GM19099 (cell line): ENCODE measurements around the gene THAP7.

Experiments used
- POLR2A ChIP-seq: IDR thresholded peaks from 3 replicates; pipeline ENCODE4 v1.6.1; 2011; ENCODE audit warnings: low read depth; ENCODE audit not compliant: insufficient read length; ENCODE audit errors: extremely low read depth

The THAP7 gene

GRCh38 chr22:20966883-20967696 lies 34.8 kb downstream of the THAP7 start, which contains the start of gene AIFM3:
AIFM3 (plus strand) TSS chr22:20967255; CDS start chr22:20967945, 690 bp downstream.
- TF ChIP-seq POLR2A = no peak

GRCh38 chr22:20965888-20966855 lies 35.7 kb downstream of the THAP7 start:
- no peak for TF ChIP-seq POLR2A

GRCh38 chr22:20965104-20965887 lies 36.6 kb downstream of the THAP7 start:
- no peak for TF ChIP-seq POLR2A

- TF ChIP-seq POLR2A = no peak
These were observed 37.2 kb downstream of the THAP7 start for GRCh38 chr22:20964799-20965103.

GRCh38 chr22:20964090-20964798 lies 37.7 kb downstream of the THAP7 start:
- TF ChIP-seq POLR2A = no peak

- no peak for TF ChIP-seq POLR2A
These were observed 38.5 kb downstream of the THAP7 start for GRCh38 chr22:20963201-20964052.

- TF ChIP-seq POLR2A = no peak
These were observed 39.4 kb downstream of the THAP7 start for GRCh38 chr22:20962491-20962945.

- no peak for TF ChIP-seq POLR2A
These were observed 41.3 kb downstream of the THAP7 start for GRCh38 chr22:20960609-20961008.

- TF ChIP-seq POLR2A = no peak
These were observed 42.1 kb downstream of the THAP7 start for GRCh38 chr22:20959578-20960461.

GRCh38 chr22:20957683-20958431 lies 44.1 kb downstream of the THAP7 start:
- TF ChIP-seq POLR2A = peak; percentile 22

GRCh38 chr22:20957102-20957682 lies 44.7 kb downstream of the THAP7 start:
- TF ChIP-seq POLR2A = no peak
